Breast epithelium (tissue), 4 donors: ENCODE measurements around the gene COL9A3. TPM values are rescaled to one million over a fixed set of nuclear protein-coding genes. Genes with fewer than 3 reads are reported as not detected.

ENCODE experiments used
- DNase-seq, 2 donors: peaks; one replicate each; pipeline ENCODE4 v3.0.0-alpha.2; 2019; ENCODE audit warnings: low spot score in 2 of 2
- H3K27ac ChIP-seq, 2 donors: fragments of 200-600 bp; sonication (generic) in 1 of 2; one replicate each; pipeline ENCODE4 v1.5.1; 2016 to 2019; ENCODE audit warnings: mild to moderate bottlenecking in 1 of 2
- H3K27me3 ChIP-seq, 2 donors: fragments of 200-600 bp; sonication (generic) in 1 of 2; one replicate each; pipeline versions ENCODE4 v1.5.1 to v1.6.0; 2017 to 2019; ENCODE audit warnings: control low read depth in 1 of 2, mild to moderate bottlenecking in 1 of 2
- H3K36me3 ChIP-seq: fragments of 200-600 bp; one replicate; pipeline ENCODE4 v1.5.1; 2019
- H3K4me1 ChIP-seq, 2 donors: fragments of 200-600 bp; sonication (generic); one replicate each; pipeline ENCODE4 v1.5.1; 2016 to 2019; ENCODE audit warnings: control low read depth in 1 of 2
- H3K4me3 ChIP-seq, 3 donors: fragments of 200-600 bp; sonication (generic); 1 replicate in 2 of 3; 2 replicates in 1 of 3; pipeline ENCODE4 v1.5.1; 2016 to 2019; ENCODE audit warnings: mild to moderate bottlenecking in 3 of 3, moderate library complexity in 2 of 3
- H3K9me3 ChIP-seq, 2 donors: fragments of 200-600 bp; sonication (generic) in 1 of 2; one replicate each; pipeline ENCODE4 v1.5.1; 2016 to 2019; ENCODE audit warnings: control low read depth in 1 of 2
- POLR2A ChIP-seq: fragments of 450-650 bp; IDR thresholded peaks from one replicate; pipeline ENCODE4 v1.6.1; 2016; ENCODE audit warnings: antibody characterized with exemption, mild to moderate bottlenecking, moderate library complexity
- POLR2AphosphoS5 ChIP-seq, 3 donors: sonication (generic); formaldehyde crosslinking; IDR thresholded peaks; one replicate each; pipeline ENCODE4 v1.6.1; 2017; ENCODE audit warnings: antibody characterized with exemption in 3 of 3
- intact Hi-C: fragments of 100-400 bp; cut with DNase I; formaldehyde crosslinking; loops from one replicate; pipeline ENCODE4 v1.15.1; 2023; ENCODE audit warnings: low total_unique reads
- total RNA-seq, 3 donors: library from RNA; depleted of rRNA; stranded (reverse); fragments of >200 nt; gene quantifications; one replicate each; pipeline ENCODE4 v1.1.0, GENCODE V29; 2016
- TF ChIP-seq, protein P1 (sequence below), 3 donors: fragments of 450-650 bp; IDR thresholded peaks; one replicate each; pipeline ENCODE4 v1.5.1; 2016 to 2017; ENCODE audit warnings: antibody characterized with exemption in 3 of 3, mild to moderate bottlenecking in 3 of 3, moderate library complexity in 3 of 3

The COL9A3 gene
- total RNA-seq, 3 donors from 2014 or later, result 0.16 to 10.2 (median 5.0) TPM

DNA sequence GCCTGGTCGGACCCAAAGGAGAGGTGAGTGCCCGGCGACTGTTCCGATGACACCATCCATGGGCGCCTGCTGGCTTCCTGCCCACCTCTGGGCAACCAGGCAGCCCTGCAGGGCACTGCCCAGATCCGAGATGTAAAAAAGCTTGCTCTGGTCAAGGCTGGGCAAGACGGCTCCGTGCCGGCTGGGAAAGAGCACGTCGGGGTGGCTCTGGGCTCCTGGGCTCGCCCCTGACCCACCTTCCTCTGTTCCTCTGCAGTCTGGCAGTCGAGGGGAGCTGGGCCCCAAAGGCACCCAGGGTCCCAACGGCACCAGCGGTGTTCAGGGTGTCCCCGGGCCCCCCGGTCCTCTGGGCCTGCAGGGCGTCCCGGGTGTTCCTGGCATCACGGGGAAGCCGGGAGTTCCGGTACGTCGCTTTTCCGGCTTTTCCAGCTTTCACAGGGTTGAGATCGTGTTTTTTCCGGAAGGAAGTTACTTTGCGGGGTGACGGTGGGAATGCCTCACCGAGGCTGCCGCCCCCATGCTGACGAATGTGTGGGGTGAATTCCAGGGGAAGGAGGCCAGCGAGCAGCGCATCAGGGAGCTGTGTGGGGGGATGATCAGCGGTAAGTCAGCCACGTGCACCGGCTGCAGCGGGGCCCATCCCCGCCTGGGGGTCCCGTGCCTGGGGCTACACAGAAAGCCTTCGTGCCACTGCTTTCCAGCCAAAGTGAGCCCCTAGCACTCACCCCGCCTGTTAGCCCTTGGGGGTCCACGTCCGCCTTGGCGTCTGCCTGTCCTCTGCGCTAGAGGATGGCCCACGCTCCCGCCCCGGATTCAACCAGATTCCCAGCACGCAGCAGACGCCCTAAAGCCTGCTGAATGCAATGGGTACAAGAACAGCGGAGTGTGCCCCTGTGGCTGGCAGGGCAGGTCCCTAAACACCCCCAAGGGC lies 19.3 kb downstream of the COL9A3 start:
- H3K27ac ChIP-seq, result peak overlapping the region in 1 of 2 donors; percentile 82
- H3K27me3 ChIP-seq, result no peaks in the 10 kb centered on the region
- H3K4me3 ChIP-seq, result peak overlapping the region in 2 of 3 donors; percentile 36 to 60
- H3K36me3 ChIP-seq, result no peaks in the 10 kb centered on the region
- H3K4me1 ChIP-seq, result peaks cover 7 to 9% of the 10 kb centered on the region in 2 donors
- intact Hi-C loops, result no loop called here
- TF ChIP-seq POLR2AphosphoS5 (IDR thresholded peaks at IDR 0.05) (peak in 1 of 3 donors; percentile 30), POLR2A (no peak)
- TF ChIP-seq, protein P1, sequence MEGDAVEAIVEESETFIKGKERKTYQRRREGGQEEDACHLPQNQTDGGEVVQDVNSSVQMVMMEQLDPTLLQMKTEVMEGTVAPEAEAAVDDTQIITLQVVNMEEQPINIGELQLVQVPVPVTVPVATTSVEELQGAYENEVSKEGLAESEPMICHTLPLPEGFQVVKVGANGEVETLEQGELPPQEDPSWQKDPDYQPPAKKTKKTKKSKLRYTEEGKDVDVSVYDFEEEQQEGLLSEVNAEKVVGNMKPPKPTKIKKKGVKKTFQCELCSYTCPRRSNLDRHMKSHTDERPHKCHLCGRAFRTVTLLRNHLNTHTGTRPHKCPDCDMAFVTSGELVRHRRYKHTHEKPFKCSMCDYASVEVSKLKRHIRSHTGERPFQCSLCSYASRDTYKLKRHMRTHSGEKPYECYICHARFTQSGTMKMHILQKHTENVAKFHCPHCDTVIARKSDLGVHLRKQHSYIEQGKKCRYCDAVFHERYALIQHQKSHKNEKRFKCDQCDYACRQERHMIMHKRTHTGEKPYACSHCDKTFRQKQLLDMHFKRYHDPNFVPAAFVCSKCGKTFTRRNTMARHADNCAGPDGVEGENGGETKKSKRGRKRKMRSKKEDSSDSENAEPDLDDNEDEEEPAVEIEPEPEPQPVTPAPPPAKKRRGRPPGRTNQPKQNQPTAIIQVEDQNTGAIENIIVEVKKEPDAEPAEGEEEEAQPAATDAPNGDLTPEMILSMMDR (IDR thresholded peaks at IDR 0.05), result no peak
- no peak for DNase-seq
- H3K9me3 ChIP-seq, result no peaks in the 10 kb centered on the region

DNA sequence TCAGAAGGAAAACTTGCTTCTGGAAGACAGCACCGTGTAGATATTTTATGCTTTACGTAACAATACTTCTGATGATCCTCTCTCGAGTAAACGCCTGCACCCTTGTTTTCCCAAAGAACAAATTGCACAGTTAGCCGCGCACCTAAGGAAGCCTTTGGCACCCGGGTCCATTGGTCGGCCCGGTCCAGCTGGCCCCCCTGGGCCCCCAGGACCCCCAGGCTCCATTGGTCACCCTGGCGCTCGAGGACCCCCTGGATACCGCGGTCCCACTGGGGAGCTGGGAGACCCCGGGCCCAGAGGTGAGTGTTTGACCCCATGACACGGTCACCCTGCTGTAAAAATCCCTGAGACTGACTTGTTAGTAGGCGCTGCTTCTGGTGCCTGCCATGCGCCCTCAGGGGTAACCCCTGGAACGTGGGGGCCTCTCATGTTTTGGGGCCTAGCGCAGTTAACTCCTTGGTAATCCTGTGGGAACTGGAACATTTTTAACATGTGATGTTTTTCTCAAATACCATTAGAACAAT lies 20.2 kb downstream of the COL9A3 start:
- Histone ChIP-seq H3K9me3 (no peaks in the 10 kb centered on the region), H3K4me3 (peak overlapping the region in 1 of 3 donors; percentile 60), H3K4me1 (peaks cover 6 to 8% of the 10 kb centered on the region in 2 donors), H3K36me3 (no peaks in the 10 kb centered on the region), H3K27me3 (no peaks in the 10 kb centered on the region), H3K27ac (peak overlapping the region in 1 of 2 donors; percentile 82)
- no peak for TF ChIP-seq POLR2A
- TF ChIP-seq, protein P1 (IDR thresholded peaks at IDR 0.05), result no peak
- TF ChIP-seq POLR2AphosphoS5 (IDR thresholded peaks at IDR 0.05), result no peak
- intact Hi-C loops, result no loop called here
- no peak for DNase-seq

DNA sequence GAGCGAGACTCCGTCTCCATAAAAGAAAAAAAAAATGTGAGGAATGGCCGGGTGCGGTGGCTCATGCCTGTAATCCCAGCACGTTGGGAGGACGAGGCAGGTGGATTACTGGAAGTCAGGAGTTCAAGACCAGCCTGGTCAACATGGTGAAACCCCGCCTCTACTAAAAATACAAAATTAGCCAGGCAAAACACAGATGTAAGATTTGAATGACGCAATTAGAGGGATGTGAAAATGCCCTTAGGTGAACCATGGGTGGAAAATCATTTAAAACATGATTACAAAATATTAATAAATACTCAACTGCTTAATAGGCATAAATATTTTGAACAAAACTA lies 20.9 kb downstream of the COL9A3 start:
- Histone ChIP-seq H3K4me1 (peaks cover 0 to 4% of the 10 kb centered on the region in 2 donors), H3K27me3 (no peaks in the 10 kb centered on the region), H3K36me3 (no peaks in the 10 kb centered on the region), H3K9me3 (no peaks in the 10 kb centered on the region), H3K4me3 (no peak overlapping the region), H3K27ac (peak overlapping the region in 1 of 2 donors; percentile 12)
- intact Hi-C loops, result no loop called here
- TF ChIP-seq, protein P1 (IDR thresholded peaks at IDR 0.05), result no peak
- TF ChIP-seq POLR2AphosphoS5 (IDR thresholded peaks at IDR 0.05) (no peak), POLR2A (no peak)
- no peak for DNase-seq

DNA sequence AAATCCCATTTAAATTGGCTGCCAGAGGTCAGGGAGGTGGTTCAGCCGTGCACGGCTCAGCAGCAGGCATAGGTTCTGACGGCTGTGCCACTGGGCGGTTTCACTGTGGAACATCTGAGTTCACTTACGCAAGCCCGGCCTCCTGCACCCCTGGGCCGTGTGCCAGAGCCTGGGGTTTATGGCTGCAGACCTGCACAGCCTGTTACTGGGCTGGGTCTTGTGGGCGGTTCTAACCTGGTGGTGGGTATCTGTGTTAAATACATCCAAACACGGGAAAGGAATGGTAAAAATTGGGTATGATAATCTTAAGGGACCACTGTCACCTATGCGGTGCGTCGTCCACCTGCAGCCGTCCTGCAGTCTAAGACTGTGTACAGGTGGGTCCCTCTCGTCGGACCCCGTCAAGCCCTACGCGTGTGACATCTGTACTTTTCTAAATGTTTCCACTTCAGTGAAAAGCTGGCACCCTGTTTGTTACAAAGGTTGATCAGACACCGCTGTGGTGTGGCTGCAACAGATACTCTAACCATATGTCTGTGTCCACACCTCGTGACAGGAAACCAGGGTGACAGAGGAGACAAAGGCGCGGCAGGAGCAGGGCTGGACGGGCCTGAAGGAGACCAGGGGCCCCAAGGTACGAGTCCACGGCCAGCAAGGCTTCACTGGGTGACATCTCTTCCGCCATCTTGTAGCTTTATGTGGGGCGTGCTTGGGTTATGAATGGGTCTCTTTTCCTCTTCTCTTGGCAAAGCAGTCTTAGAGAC lies 21.5 kb downstream of the COL9A3 start:
- H3K36me3 ChIP-seq, result no peaks in the 10 kb centered on the region
- no peaks in the 10 kb centered on the region for H3K9me3 ChIP-seq
- intact Hi-C loops, result no loop called here
- no peak overlapping the region for H3K4me3 ChIP-seq
- TF ChIP-seq POLR2A (no peak), POLR2AphosphoS5 (IDR thresholded peaks at IDR 0.05) (no peak)
- TF ChIP-seq, protein P1 (IDR thresholded peaks at IDR 0.05), result no peak
- peak overlapping the region in 1 of 2 donors; percentile 20 for H3K27ac ChIP-seq
- DNase-seq, result peak in 1 of 2 donors; percentile 65
- H3K27me3 ChIP-seq, result no peaks in the 10 kb centered on the region
- H3K4me1 ChIP-seq, result no peaks in the 10 kb centered on the region
